ENCODE measurements around the gene APP.

The APP gene

DNA sequence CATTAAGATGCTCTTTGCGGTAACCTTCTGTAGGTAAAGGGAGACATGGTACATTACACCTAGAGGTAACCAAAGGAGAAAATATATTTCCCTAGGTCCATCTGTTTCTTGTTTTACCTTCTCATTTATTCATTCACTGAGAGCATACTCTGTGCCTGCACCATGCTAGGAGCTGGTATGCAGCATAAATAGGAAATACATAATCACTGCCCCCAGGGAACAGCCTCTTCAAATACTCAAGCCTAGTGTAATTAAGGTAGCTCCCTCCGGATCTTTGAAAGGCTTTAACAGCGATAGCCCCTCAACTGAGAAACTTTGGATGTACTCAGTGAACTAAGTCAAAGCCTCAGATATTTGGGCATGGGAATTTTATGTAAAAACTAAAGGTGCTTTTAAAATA, 312.2 kb downstream of the APP start:
- DNase-seq = no peak

DNA sequence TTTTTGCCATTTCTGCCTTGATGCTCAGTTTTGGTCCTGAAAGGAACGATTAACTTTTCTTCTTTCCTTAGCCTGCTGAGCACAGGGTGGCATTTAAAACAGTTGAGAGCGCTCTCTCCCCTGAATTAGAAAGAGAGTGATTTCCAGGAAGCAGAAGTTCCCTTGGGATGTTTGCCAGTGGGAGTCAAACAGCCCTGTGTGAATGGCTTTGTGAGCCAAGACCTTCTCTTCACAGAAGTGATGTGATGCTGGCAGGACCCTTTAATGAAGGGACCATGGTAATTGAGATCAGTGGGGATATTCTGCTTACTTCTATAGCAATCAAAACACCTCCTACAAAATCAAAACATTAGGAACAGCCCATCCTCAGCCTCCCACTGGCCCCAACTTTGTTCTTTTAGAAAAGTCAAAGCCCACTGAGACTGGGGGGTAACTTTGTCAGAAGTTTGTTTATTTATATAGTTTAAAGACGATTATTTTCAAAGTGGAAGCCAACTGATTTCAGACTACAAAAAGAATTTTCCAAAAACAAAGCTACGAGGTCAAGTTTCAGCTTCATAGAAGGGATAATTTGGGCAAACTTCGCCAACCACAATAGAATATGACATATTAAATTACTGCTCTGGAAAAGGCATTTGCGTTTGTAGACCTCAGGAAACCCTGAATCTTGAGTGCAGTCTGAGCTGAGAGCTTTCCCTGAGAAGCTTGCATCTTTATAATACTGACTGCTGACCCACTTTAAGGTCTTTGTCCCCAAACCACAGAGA, 313.1 kb downstream of the APP start:
- peak in 1 of 2 experiments; percentile 33 for DNase-seq

DNA sequence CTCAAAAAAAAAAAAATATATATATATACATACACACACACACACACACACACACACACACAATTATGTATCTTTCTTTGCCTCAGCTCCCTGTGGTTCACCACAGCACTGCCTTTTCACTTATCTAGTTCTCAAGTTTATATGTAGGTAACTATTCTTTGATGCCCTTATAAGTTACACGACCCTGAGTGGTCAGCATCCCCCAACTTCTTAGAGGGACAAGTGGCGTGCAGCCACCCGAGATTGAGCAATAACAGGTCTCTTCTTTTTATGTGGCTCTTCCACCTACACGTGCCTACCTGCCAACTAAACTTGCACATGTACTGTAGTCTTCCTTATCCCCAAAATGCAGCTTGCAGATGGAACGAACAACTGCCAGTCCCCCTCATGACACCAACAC, 315.0 kb downstream of the APP start:
- no peak for DNase-seq

DNA sequence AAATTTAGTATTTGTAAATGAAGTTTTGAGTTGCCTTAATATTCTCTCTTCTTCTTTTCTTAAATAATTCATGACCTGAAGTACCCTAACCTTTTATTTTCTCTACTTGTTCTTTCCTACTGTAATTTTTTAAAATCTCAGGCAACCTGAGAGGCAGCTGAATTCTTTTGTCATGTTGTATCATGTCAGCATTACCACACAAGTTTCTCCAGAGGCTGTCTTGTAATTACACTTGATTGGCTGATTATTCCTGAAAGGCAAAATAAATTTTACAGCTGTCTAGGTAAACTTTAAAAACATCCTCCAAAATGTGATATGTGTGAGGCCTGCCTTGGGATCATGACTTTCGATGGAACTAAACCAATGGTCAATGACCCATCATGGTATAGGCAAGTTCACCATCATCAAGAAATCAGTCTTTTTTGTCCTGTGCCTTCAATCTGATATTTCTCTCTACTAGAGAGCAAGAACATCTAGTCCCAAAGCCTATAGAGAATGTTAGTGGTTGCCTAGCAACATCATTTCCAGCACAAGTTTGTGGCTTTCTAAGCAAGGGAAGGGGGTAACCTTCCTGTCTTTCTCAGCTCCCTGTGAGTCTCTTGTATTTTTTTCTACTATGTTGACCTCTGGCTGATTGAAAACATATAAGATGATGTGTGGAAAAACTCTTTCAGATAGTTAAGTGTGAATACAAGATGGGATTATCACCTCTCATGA, 320.3 kb downstream of the APP start:
- DNase-seq = peak in 1 of 2 experiments; percentile 6

DNA sequence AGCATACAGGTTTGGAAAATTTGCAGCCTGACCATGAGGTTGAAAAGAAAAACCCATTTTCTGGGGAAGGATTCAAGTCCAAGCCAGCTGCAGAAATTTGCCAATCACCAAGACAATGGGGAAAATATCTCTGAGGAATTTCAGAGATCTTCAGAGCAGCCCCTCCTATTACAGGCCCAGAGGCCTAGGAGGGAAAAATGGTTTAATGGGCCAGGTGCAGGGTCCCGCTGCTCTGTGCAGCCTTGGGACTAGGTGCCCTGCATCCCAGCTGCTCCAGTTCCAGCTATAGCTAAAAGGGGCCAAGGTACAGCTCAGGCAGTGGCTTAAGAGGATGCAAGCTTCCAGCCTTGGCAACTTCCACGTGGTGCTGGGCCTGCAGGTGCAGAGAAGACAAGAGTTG, 322.3 kb downstream of the APP start:
- DNase-seq = no peak

DNA sequence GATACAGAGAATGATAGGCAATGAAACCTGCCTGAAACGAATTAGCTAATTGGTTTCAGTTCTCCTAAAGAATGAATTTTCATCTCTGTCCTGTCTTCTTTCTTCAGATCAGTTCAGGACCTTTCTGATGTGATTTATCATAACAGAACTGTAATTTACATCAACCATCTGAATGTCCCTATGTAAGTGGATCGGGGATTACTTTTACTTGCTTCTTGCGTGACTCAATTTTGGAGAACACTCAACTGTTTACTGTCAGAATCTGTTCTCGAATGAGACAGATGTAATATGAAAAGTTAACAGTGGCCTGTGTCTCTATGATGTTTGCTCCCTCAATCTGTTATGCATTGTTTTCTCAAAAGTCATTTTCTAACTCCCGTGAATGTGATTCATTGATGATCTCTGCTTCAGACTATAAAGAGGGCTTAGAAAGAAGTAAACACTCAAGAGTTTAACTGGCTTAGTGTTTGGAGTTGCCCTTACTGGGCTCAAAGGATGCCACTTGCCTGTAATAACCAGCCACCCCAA, 324.8 kb downstream of the APP start:
- DNase-seq = no peak

DNA sequence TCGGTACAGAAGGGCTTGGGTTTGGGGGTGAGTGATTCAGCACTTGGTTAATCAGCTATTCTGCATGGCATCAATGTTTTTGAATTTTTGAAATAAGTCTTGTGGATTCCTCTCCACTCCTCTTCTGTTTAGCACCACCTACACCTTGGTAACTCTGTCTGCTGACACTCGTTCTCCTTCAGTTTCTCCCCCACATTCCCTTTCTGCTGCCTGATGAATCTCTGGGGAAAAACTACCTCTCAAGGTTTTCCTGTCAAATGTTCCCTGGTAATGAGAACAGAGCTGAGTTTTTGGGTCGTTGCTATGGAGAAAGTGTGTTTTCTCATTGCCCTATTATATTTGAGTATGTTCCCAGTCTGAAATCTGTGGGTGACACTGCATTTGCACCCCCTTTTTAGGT, 327.6 kb downstream of the APP start:
- no peak for DNase-seq

DNA sequence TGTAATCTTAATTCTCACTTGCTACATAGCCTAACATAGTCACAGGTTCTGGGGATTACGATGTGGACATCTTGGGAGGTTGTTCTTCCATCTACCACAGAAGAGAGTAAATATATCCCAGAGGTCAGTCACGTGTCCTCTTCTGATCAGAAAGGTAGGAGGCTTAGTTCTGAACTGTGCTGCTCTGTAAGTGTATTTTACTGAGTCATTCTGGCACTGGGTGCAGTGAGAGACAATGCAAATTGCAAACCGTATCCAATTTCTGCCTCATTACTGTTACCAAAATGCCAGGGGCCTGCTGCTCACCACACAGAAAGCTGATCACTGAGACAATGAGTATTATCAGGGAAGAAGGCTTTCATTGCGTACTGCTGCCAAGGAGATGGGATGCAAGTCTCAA, 331.8 kb downstream of the APP start:
- DNase-seq = peak in 1 of 2 experiments; percentile 11

DNA sequence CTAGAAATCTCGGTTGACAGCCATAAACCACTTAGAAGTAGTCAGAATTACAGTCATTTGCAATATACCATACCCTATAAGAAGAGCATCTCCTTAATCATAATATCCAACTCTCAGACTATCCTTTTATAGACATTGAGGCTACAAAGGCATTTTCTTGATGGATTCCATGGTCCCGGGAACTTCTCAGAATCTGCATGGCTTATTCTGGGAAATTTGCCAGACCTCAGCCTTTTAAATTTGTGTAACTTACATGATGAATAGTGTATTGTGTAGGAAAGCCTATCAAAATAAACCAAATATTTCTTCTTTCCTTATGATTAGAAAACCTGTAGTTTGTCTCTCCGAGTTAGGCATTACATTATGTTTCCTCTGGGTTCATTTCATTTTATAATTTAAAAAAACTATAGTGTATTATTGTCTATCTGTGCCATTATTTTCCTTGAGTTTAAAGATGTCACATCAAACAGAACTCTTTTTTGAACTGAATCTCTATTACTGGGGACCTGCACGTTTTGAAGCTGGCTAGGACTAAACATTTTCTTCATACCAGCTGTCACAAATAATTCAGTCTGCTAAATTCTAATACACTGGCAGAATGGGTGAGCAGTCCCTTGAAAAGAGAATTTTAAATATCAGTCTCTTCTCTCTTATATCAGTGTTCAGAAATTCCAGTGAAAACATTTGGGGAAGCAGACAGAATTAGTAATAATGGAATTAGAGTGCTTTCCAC, 332.9 kb downstream of the APP start:
- DNase-seq = peak in 1 of 2 experiments; percentile 24

DNA sequence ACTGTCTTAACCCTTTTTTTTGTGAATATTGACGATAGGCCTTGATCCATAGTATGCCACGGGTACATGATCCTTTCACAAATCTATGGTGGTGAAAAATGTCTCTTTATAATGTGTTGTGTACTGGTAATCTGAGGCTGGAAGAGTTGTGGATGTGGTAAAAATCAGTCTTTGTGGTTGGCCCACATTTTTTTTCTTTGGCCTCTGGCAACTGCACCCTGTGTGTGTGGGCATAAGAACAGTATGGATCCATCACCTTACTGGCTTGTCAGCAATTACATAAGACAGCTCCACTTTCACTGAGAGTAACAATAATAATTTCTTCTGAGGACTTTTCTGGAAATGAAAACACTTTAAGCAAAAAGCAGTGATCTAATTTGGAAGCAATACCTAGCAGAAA, 334.2 kb downstream of the APP start:
- DNase-seq = no peak

DNA sequence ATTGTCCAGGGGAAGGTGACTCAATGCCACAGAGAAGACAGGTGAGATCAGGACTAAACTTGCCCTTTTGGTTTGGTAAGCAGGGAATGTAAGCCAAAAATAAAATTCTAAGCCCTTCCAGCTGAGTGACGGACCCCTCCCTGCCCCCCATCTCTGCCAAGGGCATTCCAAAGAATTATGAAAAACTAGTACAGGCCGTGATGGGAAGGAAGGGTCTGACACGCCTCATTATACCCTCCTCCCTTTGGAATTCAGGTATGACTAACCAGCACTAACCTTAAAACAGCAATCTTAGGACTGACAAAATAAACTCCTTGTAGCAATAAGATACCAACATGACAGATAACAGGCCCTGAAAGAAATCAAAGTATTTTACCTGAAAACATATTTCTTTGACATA, 336.2 kb downstream of the APP start:
- DNase-seq = no peak

DNA sequence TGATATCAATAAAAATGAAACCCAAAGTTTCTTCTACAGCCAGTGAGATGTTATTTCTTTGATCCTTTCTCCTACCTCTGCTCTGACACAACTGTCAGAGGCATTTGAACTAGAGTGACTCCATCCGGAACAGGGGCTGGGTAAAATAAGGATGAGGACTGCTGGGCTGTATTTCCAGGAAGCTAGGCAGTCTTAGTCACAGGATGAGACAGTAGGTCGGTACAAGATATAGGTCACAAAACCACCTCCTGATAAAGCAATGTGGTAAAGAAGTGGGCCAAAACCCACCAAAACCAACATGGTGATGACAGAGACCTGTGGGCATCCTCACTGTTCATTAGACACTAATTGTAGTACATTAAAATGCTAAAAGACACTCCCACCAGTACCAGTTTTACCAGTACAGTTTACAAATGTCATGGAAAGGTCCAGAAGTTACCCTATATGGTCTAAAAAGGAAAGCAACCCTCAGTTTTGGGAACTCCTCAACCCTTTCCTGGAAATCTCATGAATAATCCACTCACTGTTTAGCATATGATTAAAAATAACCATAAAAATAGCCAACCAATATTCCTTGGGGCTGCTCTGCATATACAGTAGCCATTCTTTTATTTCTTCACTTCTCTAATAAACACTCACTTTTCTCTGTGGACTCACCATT, 339.1 kb downstream of the APP start:
- no peak for DNase-seq

Measured in NCI-H446 (cell line).